HL-60/S4 treated with phorbol 12-myristate 13-acetate at 8.2 ng/mL for 4 days and 3 days (cell line): ENCODE results near the gene RBM39.
"Not testable (repeated sequence)": the region's sequence is repeated elsewhere in the genome, so short reads cannot be mapped to it uniquely, and the experiment has no call there.

ENCODE experiments used
- in situ Hi-C: fragments of 300-500 bp; cut with MboI; formaldehyde crosslinking; loops from 2 replicates; pipeline ENCODE4 v1.15.0; 2022; ENCODE audit warnings: low sequenced_read_pairs

Gene RBM39

DNA sequence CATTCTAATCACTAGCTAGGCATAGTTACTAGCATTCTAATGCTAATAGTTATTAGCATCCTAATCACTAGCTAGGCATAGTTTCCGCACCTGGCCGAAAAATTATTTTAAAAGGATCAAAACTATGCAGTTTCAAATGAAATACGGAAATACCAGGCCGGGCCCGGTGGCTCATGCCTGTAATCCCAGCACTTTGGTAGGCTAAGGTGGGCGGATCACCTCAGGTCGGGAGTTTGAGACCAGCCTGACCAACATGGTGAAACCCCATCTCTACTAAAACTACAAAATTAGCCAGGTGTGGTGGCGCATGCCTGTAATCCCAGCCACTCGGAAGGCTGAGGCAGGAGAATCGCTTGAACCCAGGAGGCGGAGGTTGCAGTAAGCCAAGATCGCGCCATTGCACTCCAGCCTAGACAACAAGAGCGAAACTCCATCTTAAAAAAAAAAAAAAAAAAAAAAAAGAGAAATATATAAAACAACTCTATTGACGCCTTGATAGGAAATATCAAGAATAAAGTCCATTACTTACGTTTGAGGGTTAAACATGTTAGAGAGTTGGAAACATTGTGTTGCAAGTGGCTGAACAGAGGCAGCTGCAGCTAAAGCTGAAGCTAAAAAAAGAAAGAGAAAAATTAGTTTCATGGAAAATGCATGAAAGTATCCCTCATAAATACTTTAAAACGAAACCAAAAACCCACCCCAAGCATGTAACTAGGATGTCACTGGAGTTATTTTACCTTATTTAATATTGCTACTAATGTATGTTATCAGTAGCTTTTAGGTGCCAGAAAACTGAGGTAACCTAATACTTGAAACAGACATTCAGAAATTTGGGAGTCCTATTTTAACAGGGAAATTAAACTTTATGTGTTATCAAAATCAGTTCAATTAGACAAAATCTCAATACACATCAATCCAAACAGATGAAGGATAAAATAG lies 35.2 kb downstream of the RBM39 start:
- in situ Hi-C loops = not testable (repeated sequence)

DNA sequence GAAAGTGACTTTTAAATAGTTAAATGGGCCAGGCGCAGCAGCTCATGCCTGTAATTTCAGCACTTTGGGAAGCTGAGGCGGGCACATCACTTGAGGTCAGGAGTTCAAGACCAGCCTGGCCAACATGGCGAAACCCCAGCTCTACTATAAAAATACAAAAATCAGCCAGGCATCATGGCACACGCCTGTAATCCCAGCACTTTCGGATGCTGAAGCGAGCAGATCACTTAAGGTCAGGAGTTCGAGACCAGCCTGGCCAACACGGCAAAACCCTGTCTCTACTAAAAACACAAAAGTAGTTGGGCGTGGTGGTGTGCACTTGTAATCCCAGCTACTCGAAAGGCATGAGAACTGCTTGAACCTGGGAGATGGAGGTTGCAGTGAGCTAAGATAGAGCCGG lies 36.2 kb downstream of the RBM39 start:
- in situ Hi-C loops = not testable (repeated sequence)

DNA sequence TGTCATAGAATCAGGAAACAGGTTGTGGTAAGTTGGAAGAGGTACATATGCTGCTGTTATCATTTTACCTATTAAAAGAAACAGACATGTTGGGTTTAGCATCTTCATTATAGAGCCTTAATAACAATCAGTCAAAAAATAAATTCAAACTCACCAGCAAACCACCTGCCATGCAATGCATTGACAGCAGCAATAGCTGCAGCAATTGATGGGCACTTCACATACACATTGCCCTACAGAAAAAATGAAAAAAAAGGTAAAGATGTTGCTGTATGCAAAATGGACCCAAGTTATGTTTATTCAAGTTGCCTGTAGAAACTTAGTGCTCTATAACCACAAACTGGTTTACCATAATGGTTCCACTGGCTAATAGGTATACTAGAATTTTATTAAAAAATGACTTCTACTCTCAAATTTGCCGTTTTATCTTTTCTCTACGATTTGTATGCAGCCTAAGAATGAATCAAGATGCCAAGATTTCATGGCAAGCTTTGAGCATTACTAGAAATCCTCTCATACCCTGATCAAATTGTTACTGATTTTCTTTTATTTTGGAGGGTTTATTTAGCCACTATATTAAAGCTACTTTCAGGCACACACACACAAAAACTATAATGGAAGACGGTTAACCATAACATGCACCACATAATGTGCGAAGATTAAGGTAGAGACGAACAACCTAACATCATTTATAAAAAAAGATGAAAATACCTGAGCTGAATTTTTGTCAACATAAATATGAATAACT lies 37.4 kb downstream of the RBM39 start:
- in situ Hi-C loops = no loop called here

DNA sequence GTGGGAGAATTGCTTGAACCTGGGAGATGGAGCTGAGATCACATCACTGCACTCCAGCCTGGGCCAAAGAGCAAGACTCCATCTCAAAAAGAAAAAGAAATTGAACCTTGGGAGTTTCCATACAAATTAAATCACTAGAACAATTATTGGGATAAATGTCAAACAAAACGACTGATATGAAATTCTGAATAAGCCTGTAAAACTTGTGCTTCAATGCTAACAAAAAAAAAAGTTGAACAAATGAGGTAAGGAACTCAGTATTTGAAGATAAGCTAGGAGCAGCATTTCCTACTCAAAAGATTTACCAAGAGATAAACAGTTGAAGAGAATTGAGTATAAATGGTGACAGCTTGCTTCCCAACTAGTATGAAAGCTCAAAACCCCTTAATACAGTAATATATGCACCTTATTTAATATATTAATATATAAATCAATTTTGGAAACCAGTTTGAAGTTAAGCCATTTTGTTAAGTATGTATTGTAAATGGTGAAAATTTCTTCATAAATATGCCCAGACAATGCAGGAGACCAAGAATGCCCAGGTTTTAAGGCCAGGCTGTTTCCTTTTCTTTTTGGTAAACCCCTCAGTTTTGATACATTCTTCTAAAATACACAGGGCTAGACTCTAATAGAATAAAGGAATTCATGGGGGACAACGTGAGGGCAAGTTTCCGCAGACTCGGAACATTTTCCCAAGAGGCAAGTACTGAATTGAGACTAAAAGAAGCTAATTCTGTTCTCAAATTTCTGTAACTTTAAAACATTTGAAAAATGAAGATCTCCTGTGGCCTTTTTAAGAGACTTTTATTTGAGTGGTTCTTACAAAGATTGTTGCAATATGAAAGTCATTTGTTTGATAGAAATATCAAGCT lies 39.0 kb downstream of the RBM39 start:
- in situ Hi-C loops = no loop called here

DNA sequence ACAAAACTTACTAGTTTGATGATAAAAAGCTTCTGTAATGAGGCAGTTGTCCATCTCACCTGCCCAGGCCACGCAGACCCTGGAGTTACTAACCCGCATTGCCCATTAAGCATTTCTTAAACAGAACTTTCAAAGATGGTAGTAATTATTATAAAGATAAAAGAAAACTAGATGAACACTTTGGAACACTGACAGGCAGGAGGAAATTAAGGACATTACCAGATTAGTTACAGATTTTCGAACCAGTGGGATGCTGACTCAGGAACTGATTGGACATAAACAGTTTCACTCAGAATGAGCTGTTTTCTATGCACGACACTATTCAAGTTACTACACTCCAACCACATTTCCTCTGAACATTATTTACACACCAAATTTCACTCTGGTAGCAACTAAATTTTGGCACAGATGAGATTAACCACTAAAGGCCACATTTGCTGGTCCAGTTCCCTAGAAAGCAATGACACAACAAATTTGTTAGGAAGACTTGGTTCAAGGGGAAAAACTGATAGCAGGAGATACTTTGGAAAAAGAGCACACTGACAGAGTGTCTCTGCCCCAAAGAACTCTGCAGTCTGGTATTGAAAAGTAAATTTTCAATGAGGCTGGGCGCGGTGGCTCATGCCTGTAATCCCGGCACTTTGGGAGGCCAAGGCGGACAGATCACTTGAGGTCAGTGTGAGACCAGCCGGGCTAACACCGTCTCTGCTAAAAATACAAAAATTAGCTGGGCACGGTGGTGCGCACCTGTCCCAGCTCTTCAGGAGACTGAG lies 39.8 kb downstream of the RBM39 start:
- in situ Hi-C loops = no loop called here

DNA sequence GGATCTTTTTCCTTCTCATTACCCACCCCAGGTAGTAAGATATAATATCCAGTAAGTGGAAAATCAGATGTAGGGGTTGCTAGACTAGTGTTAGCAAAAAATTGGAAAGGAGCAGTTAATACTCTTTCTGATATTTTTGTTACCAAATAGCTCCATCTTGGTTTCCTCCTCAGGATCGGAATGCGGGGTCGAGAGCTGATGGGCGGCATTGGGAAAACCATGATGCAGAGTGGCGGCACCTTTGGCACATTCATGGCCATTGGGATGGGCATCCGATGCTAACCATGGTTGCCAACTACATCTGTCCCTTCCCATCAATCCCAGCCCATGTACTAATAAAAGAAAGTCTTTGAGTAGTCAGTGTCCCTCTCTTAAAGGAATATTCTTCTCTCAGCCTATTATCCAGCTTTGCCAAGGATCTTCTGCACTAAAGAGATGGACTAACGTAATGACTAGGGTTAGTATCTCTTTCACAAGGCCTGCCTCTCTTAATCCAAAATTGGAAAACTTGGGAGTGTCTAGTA lies 41.4 kb downstream of the RBM39 start:
- in situ Hi-C loops = no loop called here

DNA sequence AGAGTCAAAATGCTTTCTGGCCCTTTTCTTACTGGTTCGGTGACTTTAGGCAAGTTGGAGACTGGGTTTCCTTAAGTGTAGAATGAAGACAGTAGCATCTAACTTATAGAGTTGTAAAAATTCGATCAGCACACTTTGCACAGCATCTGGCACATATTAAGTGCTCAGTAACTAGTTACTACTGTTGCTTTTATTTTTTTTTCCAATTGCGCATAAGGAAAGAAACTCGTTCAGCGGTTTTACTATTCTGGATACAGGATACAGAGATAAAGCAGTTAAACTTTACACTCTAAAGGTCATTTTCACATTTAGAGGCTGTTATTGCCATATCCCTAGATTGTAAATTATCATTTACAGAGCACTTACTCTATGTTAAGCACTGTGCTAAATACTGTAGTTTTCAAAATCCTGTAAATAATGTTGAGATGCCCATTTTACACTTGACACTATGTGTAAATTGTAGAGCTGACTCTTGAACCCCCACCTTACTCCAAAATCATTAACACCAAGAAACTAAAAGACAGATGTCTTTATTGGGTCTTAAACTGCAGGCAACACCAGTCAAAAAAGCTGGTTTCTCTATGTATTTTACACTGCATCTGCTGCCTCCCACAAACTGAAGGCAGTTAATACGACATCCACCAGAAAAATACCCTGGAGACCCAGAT lies 42.0 kb downstream of the RBM39 start:
- in situ Hi-C loops = no loop called here

DNA sequence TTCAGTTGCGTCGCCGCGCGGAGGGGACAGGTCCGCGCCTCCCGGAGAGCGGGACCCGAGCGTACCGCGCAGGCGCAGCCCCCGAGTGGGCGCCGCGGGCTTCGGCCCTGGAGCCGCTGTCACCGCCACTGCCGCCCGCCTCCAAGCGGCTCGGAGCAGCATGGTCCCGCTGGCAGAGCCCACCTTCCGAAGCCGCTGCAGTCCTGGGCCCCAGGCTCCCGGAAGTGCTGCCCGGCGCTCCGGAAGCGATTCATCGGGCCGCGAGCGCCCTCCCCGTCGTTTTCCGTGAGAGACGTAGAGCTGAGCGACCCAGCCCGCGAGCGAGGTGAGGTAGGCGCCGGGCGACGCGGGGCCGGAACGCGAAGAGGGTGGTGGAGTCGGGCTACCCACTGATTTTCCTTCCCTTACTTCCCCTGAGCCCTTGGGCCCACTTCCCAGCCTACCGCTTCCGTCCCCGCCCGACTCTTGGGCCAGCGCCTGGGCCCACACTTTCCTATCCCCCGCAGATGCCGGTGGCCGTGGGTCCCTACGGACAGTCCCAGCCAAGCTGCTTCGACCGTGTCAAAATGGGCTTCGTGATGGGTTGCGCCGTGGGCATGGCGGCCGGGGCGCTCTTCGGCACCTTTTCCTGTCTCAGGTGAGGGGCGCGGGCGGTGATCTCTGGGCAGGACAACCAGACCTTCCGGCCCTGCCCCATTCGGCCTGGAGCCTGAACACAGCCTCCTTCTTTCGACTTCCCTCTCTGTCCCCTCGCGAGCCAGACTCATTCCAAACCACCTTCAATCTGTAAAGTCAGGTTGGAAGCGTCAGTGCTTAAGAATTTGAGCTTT lies 42.7 kb downstream of the RBM39 start, which contains the start of the genes NFS1 and ROMO1:
Gene NFS1, minus strand, starts transcription at position 226 of the 830 bp plus-strand sequence. Its CDS starts 64 bp downstream, at position 162.
Gene ROMO1, plus strand, starts transcription at position 279 of the 830 bp plus-strand sequence. Its CDS starts 228 bp downstream, at position 507.
- in situ Hi-C loops = no loop called here

DNA sequence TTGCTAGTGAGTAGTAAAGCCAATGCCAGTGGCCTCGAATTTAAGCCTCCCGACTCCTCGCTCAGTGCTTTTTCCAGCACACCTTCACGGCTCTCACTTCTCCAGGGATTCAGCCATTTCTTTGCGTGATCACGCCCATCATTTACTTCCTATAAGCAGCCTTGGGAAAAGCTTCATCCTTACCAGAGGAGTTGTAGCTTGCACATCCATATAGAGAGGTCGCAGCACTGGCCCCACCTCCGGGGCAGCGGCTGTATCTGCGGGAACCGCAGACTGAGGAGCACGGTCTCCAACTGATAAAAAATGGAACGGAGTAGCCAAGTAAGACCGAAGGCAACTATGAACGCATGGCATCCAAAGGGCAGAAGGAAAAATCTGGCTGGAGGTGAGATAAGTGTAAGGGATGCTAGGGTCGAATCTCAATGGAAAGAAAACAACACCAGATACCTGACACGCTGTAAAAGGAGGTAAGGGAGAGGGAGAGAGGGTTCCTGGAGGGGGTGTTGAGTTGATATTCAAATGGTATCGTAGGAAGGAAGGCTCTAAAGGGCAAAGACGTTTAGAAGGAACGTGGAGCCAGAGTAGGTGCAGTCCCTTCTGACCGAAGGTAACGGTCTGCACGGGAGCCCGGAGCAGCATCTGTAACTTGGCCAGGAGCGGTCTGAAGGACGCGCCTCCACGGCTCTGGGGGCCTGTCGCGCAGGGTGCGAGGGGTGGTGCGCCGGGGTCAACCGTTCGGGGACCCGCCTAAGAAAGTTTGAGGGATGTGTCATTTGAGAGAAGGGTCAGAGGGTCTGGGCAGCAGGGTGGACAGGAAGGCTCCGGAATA lies 43.5 kb downstream of the RBM39 start:
- in situ Hi-C loops = no loop called here

DNA sequence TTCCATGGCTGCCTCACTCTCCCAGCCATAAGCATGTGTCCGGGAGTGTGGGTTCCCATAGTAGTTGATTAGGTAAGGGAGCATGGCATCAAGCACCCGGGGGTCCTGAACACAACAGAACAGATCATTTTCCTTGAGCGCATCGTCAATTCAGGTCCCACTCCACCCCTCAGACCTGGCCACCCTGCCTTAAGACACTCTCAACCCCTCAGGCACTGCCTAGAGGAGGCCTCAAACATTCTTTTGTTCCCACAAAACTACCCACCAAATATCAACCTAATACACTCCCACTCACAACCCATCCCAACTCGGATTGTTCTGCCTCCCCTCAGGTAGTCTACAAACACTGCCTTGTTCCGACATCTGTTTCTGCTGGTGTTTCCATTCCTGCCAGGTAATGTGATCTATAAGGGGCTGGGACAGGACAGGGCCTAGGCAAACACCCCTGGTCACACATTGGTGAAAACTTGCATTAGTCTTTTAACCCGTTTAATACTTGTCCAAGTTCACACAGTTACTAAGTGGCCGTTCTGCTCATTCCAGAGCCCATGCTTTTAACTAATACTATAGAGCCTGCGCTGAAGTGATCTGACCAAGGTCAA lies 44.3 kb downstream of the RBM39 start:
- in situ Hi-C loops = no loop called here

DNA sequence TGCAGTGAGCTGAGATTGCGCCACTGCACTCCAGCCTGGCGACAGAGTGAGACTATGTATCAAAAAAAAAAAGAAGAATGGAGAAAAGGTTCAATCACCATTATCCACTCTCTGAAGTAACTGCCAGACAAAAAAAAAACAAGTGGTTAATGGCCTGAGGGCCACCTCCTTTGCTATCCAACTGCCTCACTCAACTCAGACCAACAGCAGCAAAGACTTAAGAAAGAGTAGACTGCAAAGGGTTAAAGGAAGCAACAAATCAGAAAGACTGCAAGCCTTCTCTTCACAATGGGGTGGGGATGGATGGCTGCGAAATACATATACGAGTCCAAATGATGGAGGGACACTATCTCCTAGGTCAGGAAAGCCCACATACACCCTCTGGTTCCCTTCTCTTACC lies 46.1 kb downstream of the RBM39 start:
- in situ Hi-C loops = no loop called here

DNA sequence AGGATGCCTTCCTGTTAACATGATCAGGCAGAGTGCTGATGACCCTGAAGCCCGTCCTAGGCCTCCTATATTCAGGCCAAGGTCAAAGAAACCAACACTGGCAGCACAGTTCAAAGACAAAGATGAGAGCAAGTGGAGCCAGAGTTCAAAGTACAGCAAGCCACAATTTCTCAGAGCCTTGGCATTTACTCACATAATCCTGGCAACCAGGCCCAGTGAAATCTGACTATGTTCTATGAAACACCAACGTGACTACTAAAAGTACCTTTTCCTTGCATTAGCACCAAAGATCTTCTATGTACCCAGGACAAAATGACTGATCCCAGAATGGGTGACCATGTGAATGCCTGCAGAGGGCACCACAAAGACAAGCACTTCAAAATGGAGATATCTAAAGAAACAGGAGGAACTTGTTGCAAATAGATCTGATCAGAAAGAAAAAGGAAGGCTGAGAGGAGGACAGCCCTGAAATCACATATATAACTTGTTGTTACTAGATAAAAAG lies 46.8 kb downstream of the RBM39 start:
- in situ Hi-C loops = no loop called here

DNA sequence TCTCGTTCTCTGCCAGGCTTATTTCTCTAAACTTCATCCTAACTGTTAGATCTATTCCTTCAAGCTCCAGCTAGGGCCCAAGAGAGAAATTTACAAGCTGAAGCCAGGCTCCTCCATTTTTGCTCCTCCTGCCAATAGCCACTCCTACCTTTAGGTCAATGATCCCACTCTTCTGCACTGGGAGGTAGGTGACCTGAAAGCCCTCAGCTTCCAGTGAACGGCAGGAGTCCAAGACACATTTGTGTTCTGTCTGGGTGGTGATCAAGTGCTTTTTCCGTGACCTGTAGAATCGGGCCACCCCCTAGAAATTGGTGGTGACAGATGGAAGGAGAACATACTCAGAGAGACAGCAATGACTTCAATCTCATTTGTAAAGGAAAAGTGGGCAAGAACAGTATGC lies 51.8 kb downstream of the RBM39 start:
- in situ Hi-C loops = no loop called here

DNA sequence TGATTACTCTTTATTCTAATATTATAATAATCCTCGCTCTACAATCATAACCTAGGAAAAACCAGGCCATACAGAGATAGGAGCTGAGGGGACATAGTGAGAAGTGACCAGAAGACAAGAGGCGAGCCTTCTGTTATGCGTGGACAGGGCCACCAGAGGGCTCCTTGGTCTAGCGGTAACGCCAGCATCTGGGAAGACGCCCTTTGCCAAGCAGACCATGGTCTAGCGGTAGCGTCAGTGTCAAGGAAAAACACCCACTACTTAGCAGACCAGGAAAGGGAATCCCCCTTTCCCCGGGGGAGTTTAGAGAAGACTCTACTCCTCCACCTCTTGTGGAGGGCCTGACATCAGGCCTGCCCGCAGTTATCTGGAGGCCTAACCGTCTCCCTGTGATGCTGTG lies 55.2 kb downstream of the RBM39 start:
- in situ Hi-C loops = not testable (repeated sequence)

DNA sequence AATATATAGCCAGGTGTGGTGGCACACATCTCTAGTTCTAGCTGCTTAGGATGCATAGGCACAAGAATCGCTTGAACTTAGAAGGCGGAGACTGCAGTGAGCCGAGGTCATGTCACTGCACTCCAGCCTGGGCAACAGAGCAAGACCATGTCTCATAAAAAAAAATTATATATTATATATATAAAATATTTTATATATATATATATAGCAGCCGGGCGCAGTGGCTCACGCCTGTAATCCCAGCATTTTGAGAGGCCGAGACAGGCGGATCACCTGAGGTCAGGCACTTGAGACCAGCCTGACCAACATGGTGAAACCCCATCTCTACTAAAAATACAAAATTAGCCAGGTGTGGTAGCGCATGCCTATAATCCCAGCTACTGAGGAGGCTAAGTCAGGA lies 56.7 kb downstream of the RBM39 start:
- in situ Hi-C loops = not testable (repeated sequence)

DNA sequence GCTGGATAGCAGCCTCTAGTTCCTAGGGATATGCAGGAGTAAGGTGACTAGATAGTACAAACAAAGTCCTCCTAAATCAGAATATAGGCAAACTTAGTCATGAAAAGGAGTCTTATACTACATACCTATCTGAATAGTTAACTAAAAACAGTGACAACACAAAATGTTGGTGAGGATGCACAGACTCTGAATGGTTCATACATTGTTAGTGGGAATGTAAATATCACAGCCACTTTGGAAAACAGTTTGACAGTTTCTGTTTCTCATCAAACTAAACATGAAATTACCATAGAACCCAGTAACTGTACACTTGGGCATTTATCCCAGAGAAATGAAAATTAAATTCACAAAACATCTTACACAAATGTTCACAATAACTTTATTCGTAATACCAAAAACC lies 60.1 kb downstream of the RBM39 start:
- in situ Hi-C loops = no loop called here
